ENCODE results near the gene HECTD4.

HECTD4 gene

GRCh38 chr12:112196196-112196875, 185.9 kb downstream of the HECTD4 start:
- Histone ChIP-seq H3K36me3 (ENCODE audit: control insufficient read depth, insufficient read depth, low read length, severe bottlenecking) (peaks cover 69% of the 10 kb centered on the region), H3K27me3 (replicated peaks; ENCODE audit: control insufficient read depth, insufficient read depth, low read length) (no peaks in the 10 kb centered on the region), H3K4me1 (ENCODE audit: control insufficient read depth, insufficient read depth, low read length) (peaks cover 12% of the 10 kb centered on the region), H3K9ac (ENCODE audit: low read length) (no peak overlapping the region), H3K4me3 (ENCODE audit: low read length) (no peak overlapping the region), H3K9me3 (ENCODE audit: control insufficient read depth, low read length) (no peaks in the 10 kb centered on the region)
- DNase-seq (ENCODE audit: low read depth), result no peak

GRCh38 chr12:112194601-112195247, 187.5 kb downstream of the HECTD4 start:
- Histone ChIP-seq H3K36me3 (ENCODE audit: control insufficient read depth, insufficient read depth, low read length, severe bottlenecking) (peaks cover 60% of the 10 kb centered on the region), H3K4me3 (ENCODE audit: low read length) (no peak overlapping the region), H3K4me1 (ENCODE audit: control insufficient read depth, insufficient read depth, low read length) (peaks cover 22% of the 10 kb centered on the region), H3K9me3 (ENCODE audit: control insufficient read depth, low read length) (no peaks in the 10 kb centered on the region), H3K9ac (ENCODE audit: low read length) (no peak overlapping the region), H3K27me3 (replicated peaks; ENCODE audit: control insufficient read depth, insufficient read depth, low read length) (no peaks in the 10 kb centered on the region)
- DNase-seq (ENCODE audit: low read depth), result no peak

GRCh38 chr12:112192475-112192874, 189.8 kb downstream of the HECTD4 start:
- no peak overlapping the region for H3K4me3 ChIP-seq (ENCODE audit: low read length)
- H3K36me3 ChIP-seq (ENCODE audit: control insufficient read depth, insufficient read depth, low read length, severe bottlenecking), result peaks cover 53% of the 10 kb centered on the region
- peaks cover 22% of the 10 kb centered on the region for H3K4me1 ChIP-seq (ENCODE audit: control insufficient read depth, insufficient read depth, low read length)
- H3K9ac ChIP-seq (ENCODE audit: low read length), result peak overlapping the region; percentile 49
- DNase-seq (ENCODE audit: low read depth), result no peak
- no peaks in the 10 kb centered on the region for H3K9me3 ChIP-seq (ENCODE audit: control insufficient read depth, low read length)
- no peaks in the 10 kb centered on the region for H3K27me3 ChIP-seq (replicated peaks; ENCODE audit: control insufficient read depth, insufficient read depth, low read length)

- Histone ChIP-seq H3K4me1 (ENCODE audit: control insufficient read depth, insufficient read depth, low read length) (peaks cover 22% of the 10 kb centered on the region), H3K4me3 (ENCODE audit: low read length) (no peak overlapping the region), H3K36me3 (ENCODE audit: control insufficient read depth, insufficient read depth, low read length, severe bottlenecking) (peaks cover 47% of the 10 kb centered on the region), H3K9me3 (ENCODE audit: control insufficient read depth, low read length) (no peaks in the 10 kb centered on the region), H3K27me3 (replicated peaks; ENCODE audit: control insufficient read depth, insufficient read depth, low read length) (no peaks in the 10 kb centered on the region), H3K9ac (ENCODE audit: low read length) (peak overlapping the region; percentile 49)
- DNase-seq (ENCODE audit: low read depth), result no peak
Observed at GRCh38 chr12:112191840-112192321, 190.3 kb downstream of the HECTD4 start.

GRCh38 chr12:112191201-112191600, 191.0 kb downstream of the HECTD4 start:
- no peaks in the 10 kb centered on the region for H3K9me3 ChIP-seq (ENCODE audit: control insufficient read depth, low read length)
- H3K9ac ChIP-seq (ENCODE audit: low read length), result peak overlapping the region; percentile 49
- no peak overlapping the region for H3K4me3 ChIP-seq (ENCODE audit: low read length)
- no peak for DNase-seq (ENCODE audit: low read depth)
- H3K36me3 ChIP-seq (ENCODE audit: control insufficient read depth, insufficient read depth, low read length, severe bottlenecking), result peaks cover 47% of the 10 kb centered on the region
- no peaks in the 10 kb centered on the region for H3K27me3 ChIP-seq (replicated peaks; ENCODE audit: control insufficient read depth, insufficient read depth, low read length)
- peaks cover 22% of the 10 kb centered on the region for H3K4me1 ChIP-seq (ENCODE audit: control insufficient read depth, insufficient read depth, low read length)

GRCh38 chr12:112190231-112191025, 191.8 kb downstream of the HECTD4 start:
- peaks cover 25% of the 10 kb centered on the region for H3K4me1 ChIP-seq (ENCODE audit: control insufficient read depth, insufficient read depth, low read length)
- H3K9ac ChIP-seq (ENCODE audit: low read length), result no peak overlapping the region
- H3K36me3 ChIP-seq (ENCODE audit: control insufficient read depth, insufficient read depth, low read length, severe bottlenecking), result peaks cover 47% of the 10 kb centered on the region
- H3K4me3 ChIP-seq (ENCODE audit: low read length), result no peak overlapping the region
- H3K27me3 ChIP-seq (replicated peaks; ENCODE audit: control insufficient read depth, insufficient read depth, low read length), result no peaks in the 10 kb centered on the region
- no peak for DNase-seq (ENCODE audit: low read depth)
- H3K9me3 ChIP-seq (ENCODE audit: control insufficient read depth, low read length), result no peaks in the 10 kb centered on the region

- H3K36me3 ChIP-seq (ENCODE audit: control insufficient read depth, insufficient read depth, low read length, severe bottlenecking), result peaks cover 47% of the 10 kb centered on the region
- no peaks in the 10 kb centered on the region for H3K9me3 ChIP-seq (ENCODE audit: control insufficient read depth, low read length)
- H3K9ac ChIP-seq (ENCODE audit: low read length), result no peak overlapping the region
- DNase-seq (ENCODE audit: low read depth), result no peak
- H3K27me3 ChIP-seq (replicated peaks; ENCODE audit: control insufficient read depth, insufficient read depth, low read length), result no peaks in the 10 kb centered on the region
- H3K4me1 ChIP-seq (ENCODE audit: control insufficient read depth, insufficient read depth, low read length), result peaks cover 29% of the 10 kb centered on the region
- no peak overlapping the region for H3K4me3 ChIP-seq (ENCODE audit: low read length)
Observed at GRCh38 chr12:112188130-112188830, 194.0 kb downstream of the HECTD4 start.

- H3K27me3 ChIP-seq (replicated peaks; ENCODE audit: control insufficient read depth, insufficient read depth, low read length), result no peaks in the 10 kb centered on the region
- no peak overlapping the region for H3K4me3 ChIP-seq (ENCODE audit: low read length)
- H3K4me1 ChIP-seq (ENCODE audit: control insufficient read depth, insufficient read depth, low read length), result peaks cover 14% of the 10 kb centered on the region
- peaks cover 39% of the 10 kb centered on the region for H3K36me3 ChIP-seq (ENCODE audit: control insufficient read depth, insufficient read depth, low read length, severe bottlenecking)
- no peak overlapping the region for H3K9ac ChIP-seq (ENCODE audit: low read length)
- H3K9me3 ChIP-seq (ENCODE audit: control insufficient read depth, low read length), result no peaks in the 10 kb centered on the region
- no peak for DNase-seq (ENCODE audit: low read depth)
Observed at GRCh38 chr12:112185093-112185923, 196.9 kb downstream of the HECTD4 start.

- no peaks in the 10 kb centered on the region for H3K9me3 ChIP-seq (ENCODE audit: control insufficient read depth, low read length)
- no peak for DNase-seq (ENCODE audit: low read depth)
- H3K36me3 ChIP-seq (ENCODE audit: control insufficient read depth, insufficient read depth, low read length, severe bottlenecking), result peaks cover 41% of the 10 kb centered on the region
- H3K4me1 ChIP-seq (ENCODE audit: control insufficient read depth, insufficient read depth, low read length), result peaks cover 14% of the 10 kb centered on the region
- no peak overlapping the region for H3K9ac ChIP-seq (ENCODE audit: low read length)
- H3K4me3 ChIP-seq (ENCODE audit: low read length), result no peak overlapping the region
- no peaks in the 10 kb centered on the region for H3K27me3 ChIP-seq (replicated peaks; ENCODE audit: control insufficient read depth, insufficient read depth, low read length)
Observed at GRCh38 chr12:112184056-112184887, 198.0 kb downstream of the HECTD4 start.

Measured in adipocyte (in vitro differentiated cells).